Activated effector memory CD4-positive, alpha-beta T cell treated with Interleukin-2 at 50 U/mL for 16 hours (primary cell): Measurements from ENCODE around the gene KREMEN2.
A peak's percentile ranks its signal among the peaks of the same experiment; 100 is the strongest.
"Not testable (repeated sequence)": the region's sequence is repeated elsewhere in the genome, so short reads cannot be mapped to it uniquely, and the experiment has no call there.

Source experiments
- DNase-seq: peaks from one replicate; pipeline ENCODE4 v3.0.0-alpha.2; 2020

KREMEN2 gene

GRCh38 chr16:2963723-2964474 is at the start of gene KREMEN2:
Gene KREMEN2 (plus strand): TSS chr16:2964275. CDS start chr16:2964521, 246 bp downstream.
- DNase-seq, result no peak

GRCh38 chr16:2915196-2915929 is 48.7 kb upstream of the KREMEN2 start:
- no peak for DNase-seq

- peak; percentile 32 for DNase-seq
These were observed 44.4 kb upstream of the KREMEN2 start for GRCh38 chr16:2919511-2920255.

- DNase-seq, result no peak
These were observed 40.6 kb upstream of the KREMEN2 start for GRCh38 chr16:2923481-2923880.

- no peak for DNase-seq
These were observed 38.9 kb upstream of the KREMEN2 start for GRCh38 chr16:2924901-2925755.

- DNase-seq, result no peak
These were observed 38.0 kb upstream of the KREMEN2 start for GRCh38 chr16:2925951-2926649.

GRCh38 chr16:2926650-2926999 is 37.5 kb upstream of the KREMEN2 start:
- DNase-seq, result no peak

GRCh38 chr16:2927010-2927646 is 36.9 kb upstream of the KREMEN2 start:
- peak; percentile 76 for DNase-seq

GRCh38 chr16:2928151-2928550 is 35.9 kb upstream of the KREMEN2 start:
- not testable (repeated sequence) for DNase-seq

GRCh38 chr16:2928796-2929195 is 35.3 kb upstream of the KREMEN2 start:
- DNase-seq, result no peak

GRCh38 chr16:2929693-2930092 is 34.4 kb upstream of the KREMEN2 start:
- no peak for DNase-seq

- DNase-seq, result no peak
These were observed 33.8 kb upstream of the KREMEN2 start for GRCh38 chr16:2930236-2930635.

- not testable (repeated sequence) for DNase-seq
These were observed 32.7 kb upstream of the KREMEN2 start for GRCh38 chr16:2931231-2931914.

- no peak for DNase-seq
These were observed 30.9 kb upstream of the KREMEN2 start for GRCh38 chr16:2933136-2933535.

- DNase-seq, result no peak
These were observed 30.4 kb upstream of the KREMEN2 start for GRCh38 chr16:2933701-2934100.

GRCh38 chr16:2934450-2934849 is 29.6 kb upstream of the KREMEN2 start:
- no peak for DNase-seq

GRCh38 chr16:2936436-2937011 is 27.6 kb upstream of the KREMEN2 start:
- no peak for DNase-seq

- no peak for DNase-seq
These were observed 26.9 kb upstream of the KREMEN2 start for GRCh38 chr16:2937170-2937569.

- DNase-seq, result no peak
These were observed 25.9 kb upstream of the KREMEN2 start for GRCh38 chr16:2938206-2938605.

GRCh38 chr16:2939968-2940367 is 24.1 kb upstream of the KREMEN2 start:
- no peak for DNase-seq

- DNase-seq, result no peak
These were observed 22.0 kb upstream of the KREMEN2 start for GRCh38 chr16:2942045-2942444.
